SK-N-SH (cell line): Measurements from ENCODE around the gene LRMDA. TPM values are rescaled to one million over a fixed set of nuclear protein-coding genes. Genes with fewer than 3 reads are reported as not detected.

Experiments
- CTCF ChIA-PET: fragments of 300-600, 350-600 bp; formaldehyde crosslinking; extraction: SDS; loops from one replicate; lab custom pipeline; 2021; lab: Yijun Ruan, JAX
- POLR2A ChIA-PET: fragments of 350-600 bp; sonication (Branson Sonifier 250); formaldehyde crosslinking; extraction: SDS; loops from one replicate; lab custom pipeline; 2020; ENCODE audit warnings: antibody characterized with exemption, inconsistent platforms; lab: Yijun Ruan, JAX
- DNase-seq: peaks from one replicate; pipeline ENCODE4 v3.0.0; 2012
- H2AFZ ChIP-seq: fragments of 200-600 bp; sonication (generic); 2 replicates; pipeline ENCODE4 v1.8.1; 2016; ENCODE audit warnings: antibody characterized with exemption, mild to moderate bottlenecking, low read depth
- H3F3A ChIP-seq: fragments of 200-600 bp; sonication (generic); replicated peaks from 2 replicates; pipeline ENCODE3; 2016; ENCODE audit warnings: antibody characterized with exemption, mild to moderate bottlenecking; ENCODE audit not compliant: insufficient read depth
- H3K27ac ChIP-seq, 2 experiments: fragments of 200-500 bp in 1 of 2; fragments of 200-600 bp in 1 of 2; sonication (Bioruptor generic) in 1 of 2; sonication (generic), shearing (Covaris generic) in 1 of 2; 2 replicates each; pipeline versions ENCODE4 v1.5.1 to v1.6.1; 2014 to 2016; ENCODE audit warnings: low read depth in 2 of 2, inconsistent platforms in 1 of 2, low read length in 1 of 2, mild to moderate bottlenecking in 1 of 2, mixed read lengths in 1 of 2
- H3K27me3 ChIP-seq: fragments of 200-600 bp; sonication (generic), shearing (Covaris generic); 2 replicates; pipeline ENCODE4 v1.6.1; 2016; ENCODE audit warnings: mixed run types; ENCODE audit not compliant: insufficient read depth
- H3K36me3 ChIP-seq, 2 experiments: fragments of 200-500 bp in 1 of 2; fragments of 200-600 bp in 1 of 2; sonication (Bioruptor generic) in 1 of 2; sonication (generic) in 1 of 2; replicated peaks in 1 of 2; 2 replicates each; pipeline versions ENCODE3 to v1.5.1; 2014 to 2016; ENCODE audit warnings: low read length in 1 of 2, mild to moderate bottlenecking in 1 of 2; ENCODE audit not compliant: insufficient read depth in 2 of 2, control insufficient read depth in 1 of 2
- H3K4me1 ChIP-seq, 2 experiments: fragments of 200-500 bp in 1 of 2; fragments of 200-600 bp in 1 of 2; sonication (Bioruptor generic) in 1 of 2; sonication (generic), shearing (Covaris generic) in 1 of 2; 2 replicates each; pipeline versions ENCODE4 v1.5.1 to v1.6.1; 2014 to 2016; ENCODE audit warnings: low read depth in 1 of 2, low read length in 1 of 2, mixed run types in 1 of 2; ENCODE audit not compliant: insufficient read depth in 2 of 2, control insufficient read depth in 1 of 2
- H3K4me2 ChIP-seq: fragments of 200-600 bp; sonication (generic), shearing (Covaris generic); 2 replicates; pipeline ENCODE4 v1.6.1; 2017; ENCODE audit warnings: mixed run types
- H3K4me3 ChIP-seq, 2 experiments: fragments of 200-500 bp in 1 of 2; fragments of 200-600 bp in 1 of 2; sonication (Bioruptor generic) in 1 of 2; sonication (generic), shearing (Covaris generic) in 1 of 2; 2 replicates each; pipeline versions ENCODE4 v1.5.1 to v1.8.1; 2014 to 2016; ENCODE audit warnings: low read depth in 2 of 2, inconsistent platforms in 1 of 2, low read length in 1 of 2, mild to moderate bottlenecking in 1 of 2, mixed read lengths in 1 of 2, moderate library complexity in 1 of 2
- H3K79me2 ChIP-seq: fragments of 200-600 bp; sonication (generic); 2 replicates; pipeline ENCODE4 v1.8.1; 2017; ENCODE audit warnings: mild to moderate bottlenecking; ENCODE audit not compliant: insufficient read depth
- H3K9ac ChIP-seq: fragments of 200-600 bp; sonication (generic); 2 replicates; pipeline ENCODE4 v1.6.1; 2017; ENCODE audit warnings: mixed run types
- H3K9me2 ChIP-seq: fragments of 200-600 bp; sonication (generic); 2 replicates; pipeline ENCODE4 v1.6.1; 2017; ENCODE audit warnings: mixed run types
- H3K9me3 ChIP-seq: fragments of 200-600 bp; sonication (generic); 2 replicates; pipeline ENCODE4 v1.6.1; 2017; ENCODE audit warnings: mixed run types, mild to moderate bottlenecking, moderate library complexity
- H4K20me1 ChIP-seq: fragments of 200-600 bp; sonication (generic); 2 replicates; pipeline ENCODE4 v1.6.1; 2017; ENCODE audit warnings: mild to moderate bottlenecking, mixed run types; ENCODE audit not compliant: insufficient read depth
- CTCF ChIP-seq: fragments of 200-600 bp; sonication (generic); IDR thresholded peaks from 2 replicates; pipeline ENCODE4 v1.6.1; 2017; ENCODE audit warnings: antibody characterized with exemption, mild to moderate bottlenecking, moderate library complexity
- FOXJ3 ChIP-seq: sonication (generic); formaldehyde crosslinking; IDR thresholded peaks from 2 replicates; pipeline ENCODE4 v1.5.1; 2020; ENCODE audit warnings: mild to moderate bottlenecking, missing genetic modification reagents
- JUND ChIP-seq: IDR thresholded peaks from 2 replicates; pipeline ENCODE4 v1.4.0; 2012
- NFIC ChIP-seq: IDR thresholded peaks from 2 replicates; pipeline ENCODE4 v1.4.0; 2012; ENCODE audit warnings: borderline replicate concordance
- RCOR1 ChIP-seq: fragments of 150-350 bp; IDR thresholded peaks from 2 replicates; pipeline ENCODE4 v1.6.1; 2017; ENCODE audit warnings: antibody characterized with exemption, low read length
- RFX5 ChIP-seq: IDR thresholded peaks from 2 replicates; pipeline ENCODE4 v1.6.1; 2012; ENCODE audit warnings: mild to moderate bottlenecking, improper control_type of control experiment, low read length
- SIN3A ChIP-seq: IDR thresholded peaks from 2 replicates; pipeline ENCODE4 v1.6.1; 2012; ENCODE audit warnings: low read depth, mild to moderate bottlenecking, low read length, moderate library complexity, borderline replicate concordance
- SMC3 ChIP-seq: IDR thresholded peaks from 2 replicates; pipeline ENCODE4 v1.6.1; 2012; ENCODE audit warnings: low read depth, low read length, improper control_type of control experiment
- TAF1 ChIP-seq: IDR thresholded peaks from 2 replicates; pipeline ENCODE4 v1.6.1; 2012; ENCODE audit warnings: low read depth, mild to moderate bottlenecking, low read length, moderate library complexity, borderline replicate concordance
- TEAD4 ChIP-seq: IDR thresholded peaks from 2 replicates; pipeline ENCODE4 v1.4.0; 2012; ENCODE audit warnings: mild to moderate bottlenecking, borderline replicate concordance; ENCODE audit not compliant: insufficient read depth
- USF2 ChIP-seq: fragments of 150-350 bp; IDR thresholded peaks from 2 replicates; pipeline ENCODE4 v1.6.1; 2017; ENCODE audit warnings: antibody characterized with exemption, low read length, low read depth, borderline replicate concordance
- YY1 ChIP-seq: IDR thresholded peaks from 2 replicates; pipeline ENCODE4 v1.4.0; 2012; ENCODE audit warnings: low read depth, mild to moderate bottlenecking
- WGBS: methylation state at CpG from one replicate; pipeline ENCODE4 v1.1.6; 2017; ENCODE audit warnings: low lambda C conversion rate; 5-methylcytosine and 5-hydroxymethylcytosine counted together
- polyA plus RNA-seq, 3 experiments: library from polyadenylated mRNA; depleted of rRNA; stranded (reverse); fragments of >200 nt; gene quantifications; 2 replicates each; pipeline ENCODE4 v1.2.3, GENCODE V29; 2012
- TF ChIP-seq, protein P1 (sequence below): IDR thresholded peaks from 2 replicates; pipeline ENCODE4 v1.6.1; 2012; ENCODE audit warnings: mild to moderate bottlenecking, low read depth, low read length, moderate library complexity
- TF ChIP-seq, protein P2 (sequence below): IDR thresholded peaks from 2 replicates; pipeline ENCODE4 v1.4.0; 2012; ENCODE audit warnings: low read depth, borderline replicate concordance
- TF ChIP-seq, protein P3 (sequence below): IDR thresholded peaks from 2 replicates; pipeline ENCODE4; 2012
- TF ChIP-seq, protein P4 (sequence below): fragments of 150-350 bp; IDR thresholded peaks from 2 replicates; pipeline ENCODE4 v1.6.1; 2016; ENCODE audit warnings: mild to moderate bottlenecking, low read depth, low read length

The LRMDA gene
- polyA plus RNA-seq, 1 of the 3 experiments (the other 2 are of a cell fraction): 0.95 TPM

GRCh38 chr10:76041551-76041950 is 610.1 kb downstream of the LRMDA start:
- Histone ChIP-seq H3K9ac (no peak overlapping the region), H4K20me1 (no peaks in the 10 kb centered on the region), H3K36me3 (no peaks in the 10 kb centered on the region), H3K27ac (no peak overlapping the region), H3K79me2 (no peaks in the 10 kb centered on the region), H3K9me2 (no peaks in the 10 kb centered on the region), H2AFZ (no peak overlapping the region), H3K4me1 (no peaks in the 10 kb centered on the region; a peak in 1 of 4 replicates), H3F3A (no peaks in the 10 kb centered on the region), H3K27me3 (no peaks in the 10 kb centered on the region), H3K9me3 (no peaks in the 10 kb centered on the region), H3K4me2 (no peak overlapping the region), H3K4me3 (no peak overlapping the region)
- DNase-seq: no peak
- POLR2A ChIA-PET: no interaction called here
- CTCF ChIA-PET: interaction anchor here (0.8 to 1.0 kb wide), 2 partner anchors 206 to 262 kb away, joined by 3 read pairs; no protein-coding TSS in a partner anchor
- no peak for TF ChIP-seq RCOR1
- no peak for TF ChIP-seq TEAD4
- TF ChIP-seq, protein P1, sequence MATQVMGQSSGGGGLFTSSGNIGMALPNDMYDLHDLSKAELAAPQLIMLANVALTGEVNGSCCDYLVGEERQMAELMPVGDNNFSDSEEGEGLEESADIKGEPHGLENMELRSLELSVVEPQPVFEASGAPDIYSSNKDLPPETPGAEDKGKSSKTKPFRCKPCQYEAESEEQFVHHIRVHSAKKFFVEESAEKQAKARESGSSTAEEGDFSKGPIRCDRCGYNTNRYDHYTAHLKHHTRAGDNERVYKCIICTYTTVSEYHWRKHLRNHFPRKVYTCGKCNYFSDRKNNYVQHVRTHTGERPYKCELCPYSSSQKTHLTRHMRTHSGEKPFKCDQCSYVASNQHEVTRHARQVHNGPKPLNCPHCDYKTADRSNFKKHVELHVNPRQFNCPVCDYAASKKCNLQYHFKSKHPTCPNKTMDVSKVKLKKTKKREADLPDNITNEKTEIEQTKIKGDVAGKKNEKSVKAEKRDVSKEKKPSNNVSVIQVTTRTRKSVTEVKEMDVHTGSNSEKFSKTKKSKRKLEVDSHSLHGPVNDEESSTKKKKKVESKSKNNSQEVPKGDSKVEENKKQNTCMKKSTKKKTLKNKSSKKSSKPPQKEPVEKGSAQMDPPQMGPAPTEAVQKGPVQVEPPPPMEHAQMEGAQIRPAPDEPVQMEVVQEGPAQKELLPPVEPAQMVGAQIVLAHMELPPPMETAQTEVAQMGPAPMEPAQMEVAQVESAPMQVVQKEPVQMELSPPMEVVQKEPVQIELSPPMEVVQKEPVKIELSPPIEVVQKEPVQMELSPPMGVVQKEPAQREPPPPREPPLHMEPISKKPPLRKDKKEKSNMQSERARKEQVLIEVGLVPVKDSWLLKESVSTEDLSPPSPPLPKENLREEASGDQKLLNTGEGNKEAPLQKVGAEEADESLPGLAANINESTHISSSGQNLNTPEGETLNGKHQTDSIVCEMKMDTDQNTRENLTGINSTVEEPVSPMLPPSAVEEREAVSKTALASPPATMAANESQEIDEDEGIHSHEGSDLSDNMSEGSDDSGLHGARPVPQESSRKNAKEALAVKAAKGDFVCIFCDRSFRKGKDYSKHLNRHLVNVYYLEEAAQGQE: no peak
- no peak for TF ChIP-seq SMC3
- TF ChIP-seq, protein P2, sequence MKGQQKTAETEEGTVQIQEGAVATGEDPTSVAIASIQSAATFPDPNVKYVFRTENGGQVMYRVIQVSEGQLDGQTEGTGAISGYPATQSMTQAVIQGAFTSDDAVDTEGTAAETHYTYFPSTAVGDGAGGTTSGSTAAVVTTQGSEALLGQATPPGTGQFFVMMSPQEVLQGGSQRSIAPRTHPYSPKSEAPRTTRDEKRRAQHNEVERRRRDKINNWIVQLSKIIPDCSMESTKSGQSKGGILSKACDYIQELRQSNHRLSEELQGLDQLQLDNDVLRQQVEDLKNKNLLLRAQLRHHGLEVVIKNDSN: no peak
- 86% methylated on average over 5 of the region's 5 CpGs for WGBS

GRCh38 chr10:76043261-76043660 is 611.8 kb downstream of the LRMDA start:
- CTCF ChIA-PET: interaction anchor here (0.6 to 1.2 kb wide), 3 partner anchors 38 to 643 kb away, joined by 3 to 4 read pairs (median 3); no protein-coding TSS in a partner anchor
- POLR2A ChIA-PET: no interaction called here
- Histone ChIP-seq H3K9me2 (no peaks in the 10 kb centered on the region), H3K4me2 (no peak overlapping the region), H3K79me2 (no peaks in the 10 kb centered on the region), H4K20me1 (no peaks in the 10 kb centered on the region), H3K27me3 (no peaks in the 10 kb centered on the region), H3K9me3 (no peaks in the 10 kb centered on the region), H3K27ac (no peak overlapping the region), H2AFZ (no peak overlapping the region), H3K36me3 (no peaks in the 10 kb centered on the region), H3K4me3 (no peak overlapping the region), H3K9ac (no peak overlapping the region), H3K4me1 (no peaks in the 10 kb centered on the region; a peak in 1 of 4 replicates), H3F3A (no peaks in the 10 kb centered on the region)
- WGBS: 95% methylated on average over 2 of the region's 2 CpGs
- no peak for DNase-seq
- no peak for TF ChIP-seq JUND
- TF ChIP-seq SMC3: no peak
- TF ChIP-seq CTCF: no peak
- no peak for TF ChIP-seq USF2
- TF ChIP-seq, protein P3, sequence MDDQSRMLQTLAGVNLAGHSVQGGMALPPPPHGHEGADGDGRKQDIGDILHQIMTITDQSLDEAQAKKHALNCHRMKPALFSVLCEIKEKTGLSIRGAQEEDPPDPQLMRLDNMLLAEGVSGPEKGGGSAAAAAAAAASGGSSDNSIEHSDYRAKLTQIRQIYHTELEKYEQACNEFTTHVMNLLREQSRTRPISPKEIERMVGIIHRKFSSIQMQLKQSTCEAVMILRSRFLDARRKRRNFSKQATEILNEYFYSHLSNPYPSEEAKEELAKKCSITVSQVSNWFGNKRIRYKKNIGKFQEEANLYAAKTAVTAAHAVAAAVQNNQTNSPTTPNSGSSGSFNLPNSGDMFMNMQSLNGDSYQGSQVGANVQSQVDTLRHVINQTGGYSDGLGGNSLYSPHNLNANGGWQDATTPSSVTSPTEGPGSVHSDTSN: no peak
- no peak for TF ChIP-seq TEAD4
- TF ChIP-seq, protein P4, sequence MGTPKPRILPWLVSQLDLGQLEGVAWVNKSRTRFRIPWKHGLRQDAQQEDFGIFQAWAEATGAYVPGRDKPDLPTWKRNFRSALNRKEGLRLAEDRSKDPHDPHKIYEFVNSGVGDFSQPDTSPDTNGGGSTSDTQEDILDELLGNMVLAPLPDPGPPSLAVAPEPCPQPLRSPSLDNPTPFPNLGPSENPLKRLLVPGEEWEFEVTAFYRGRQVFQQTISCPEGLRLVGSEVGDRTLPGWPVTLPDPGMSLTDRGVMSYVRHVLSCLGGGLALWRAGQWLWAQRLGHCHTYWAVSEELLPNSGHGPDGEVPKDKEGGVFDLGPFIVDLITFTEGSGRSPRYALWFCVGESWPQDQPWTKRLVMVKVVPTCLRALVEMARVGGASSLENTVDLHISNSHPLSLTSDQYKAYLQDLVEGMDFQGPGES: no peak
- TF ChIP-seq RFX5: no peak
- no peak for TF ChIP-seq NFIC
- TF ChIP-seq YY1: no peak
- no peak for TF ChIP-seq FOXJ3 (CRISPR knock-in tag)
- no peak for TF ChIP-seq TAF1
- TF ChIP-seq, protein P2: no peak
- no peak for TF ChIP-seq SIN3A
